ENCODE results near the gene XPO1.
"Not testable (repeated sequence)": the region's sequence is repeated elsewhere in the genome, so short reads cannot be mapped to it uniquely, and the experiment has no call there.

GRCh38 chr2:61540167-61540566 lies 2.0 kb upstream of the XPO1 start:
- TF ChIP-seq CTCF, POLR2A (IDR thresholded peaks at IDR 0.05): not testable (repeated sequence)
